WTC11 (cell line): ENCODE data around the gene ARMC9. TPM values are rescaled to one million over a fixed set of nuclear protein-coding genes. Genes with fewer than 3 reads are reported as not detected.

Source experiments
- ATAC-seq: fragments of 200-7000 bp; cut with Tn5 transposase; 2 replicates; pipeline ENCODE4 v1.10.0; 2021; ENCODE audit warnings: mild to moderate bottlenecking, moderate library complexity
- CTCF ChIA-PET: fragments of 300-600 bp; sonication (Branson Sonifier 250); formaldehyde crosslinking; loops from one replicate; lab custom pipeline; 2021; ENCODE audit warnings: antibody characterized with exemption; lab: Charles Lee
- POLR2A ChIA-PET: fragments of 350-600 bp; sonication (Branson Sonifier 250); formaldehyde crosslinking; loops from one replicate; lab custom pipeline; 2021; ENCODE audit warnings: antibody characterized with exemption; lab: Charles Lee
- DNase-seq: peaks from one replicate; pipeline ENCODE4 v3.0.0; 2021; ENCODE audit warnings: low spot score
- H3K27ac Mint-ChIP-seq: 2 replicates; pipeline ENCODE4 v1.8.0; 2021; ENCODE audit warnings: mixed read lengths
- H3K27me3 Mint-ChIP-seq: 2 replicates; pipeline ENCODE4 v1.8.0; 2021; ENCODE audit warnings: low read depth, mild to moderate bottlenecking, moderate library complexity, mixed read lengths
- H3K36me3 Mint-ChIP-seq: 2 replicates; pipeline ENCODE4 v1.8.0; 2021; ENCODE audit warnings: mixed read lengths
- H3K4me1 Mint-ChIP-seq: 2 replicates; pipeline ENCODE4 v1.8.0; 2022; ENCODE audit warnings: mixed read lengths
- H3K4me3 Mint-ChIP-seq: 2 replicates; pipeline ENCODE4 v1.8.0; 2021; ENCODE audit warnings: mild to moderate bottlenecking, moderate library complexity, mixed read lengths
- H3K9me3 Mint-ChIP-seq: 2 replicates; pipeline ENCODE4 v1.8.0; 2021; ENCODE audit warnings: mixed read lengths
- ATF1 ChIP-seq: sonication (generic); formaldehyde crosslinking; IDR thresholded peaks from 2 replicates; pipeline ENCODE4 v1.8.1; 2023; ENCODE audit warnings: mild to moderate bottlenecking, moderate library complexity, missing genetic modification reagents
- ETV6 ChIP-seq: sonication (generic); formaldehyde crosslinking; IDR thresholded peaks from 2 replicates; pipeline ENCODE4 v1.8.1; 2022; ENCODE audit warnings: mild to moderate bottlenecking, missing genetic modification reagents
- GABPB1 ChIP-seq: sonication (generic); formaldehyde crosslinking; IDR thresholded peaks from 2 replicates; pipeline ENCODE4 v1.8.1; 2023; ENCODE audit warnings: mild to moderate bottlenecking, missing genetic modification reagents
- GRHL2 ChIP-seq: fragments of 250-450 bp; sonication (Bioruptor Pico); IDR thresholded peaks from 2 replicates; pipeline ENCODE4 v1.8.0; 2022; ENCODE audit warnings: mild to moderate bottlenecking, moderate library complexity; ENCODE audit not compliant: insufficient replicate concordance, severe bottlenecking
- SMAD3 ChIP-seq: sonication (generic); formaldehyde crosslinking; IDR thresholded peaks from 2 replicates; pipeline ENCODE4 v1.8.0; 2022; ENCODE audit warnings: missing genetic modification reagents, mild to moderate bottlenecking, borderline replicate concordance
- TEAD4 ChIP-seq: sonication (generic); formaldehyde crosslinking; IDR thresholded peaks from 2 replicates; pipeline ENCODE4 v1.8.0; 2022; ENCODE audit warnings: mild to moderate bottlenecking, missing genetic modification reagents
- ZNF219 ChIP-seq: sonication (generic); formaldehyde crosslinking; IDR thresholded peaks from 2 replicates; pipeline ENCODE4 v1.8.0; 2023; ENCODE audit warnings: missing genetic modification reagents, mild to moderate bottlenecking, borderline replicate concordance
- total RNA-seq: library from RNA; stranded (reverse); gene quantifications from 3 replicates; pipeline ENCODE4 v1.2.3, GENCODE V29; 2021
- TF ChIP-seq, protein P1 (sequence below): sonication (generic); formaldehyde crosslinking; IDR thresholded peaks from 2 replicates; pipeline ENCODE4 v1.8.1; 2022; ENCODE audit warnings: low read depth, missing genetic modification reagents, borderline replicate concordance
- TF ChIP-seq, protein P2 (sequence below): sonication (generic); formaldehyde crosslinking; IDR thresholded peaks from 2 replicates; pipeline ENCODE4 v1.8.1; 2023; ENCODE audit warnings: mild to moderate bottlenecking, missing genetic modification reagents, moderate library complexity
- TF ChIP-seq, protein P3 (sequence below): fragments of 250-450 bp; sonication (Bioruptor Pico); IDR thresholded peaks from 2 replicates; pipeline ENCODE4 v1.9.0; 2021; ENCODE audit warnings: mild to moderate bottlenecking, borderline replicate concordance
- TF ChIP-seq, protein P4 (sequence below): sonication (generic); formaldehyde crosslinking; IDR thresholded peaks from 2 replicates; pipeline ENCODE4 v1.8.0; 2023; ENCODE audit warnings: missing genetic modification reagents
- TF ChIP-seq, protein P5 (sequence below): sonication (generic); formaldehyde crosslinking; IDR thresholded peaks from 2 replicates; pipeline ENCODE4 v1.8.1; 2023; ENCODE audit warnings: mild to moderate bottlenecking, missing genetic modification reagents
- TF ChIP-seq, protein P6 (sequence below): sonication (generic); formaldehyde crosslinking; conservative IDR thresholded peaks from 2 replicates; pipeline ENCODE4 v1.8.1; 2022; ENCODE audit warnings: mild to moderate bottlenecking, missing genetic modification reagents
- TF ChIP-seq, protein P7 (sequence below): sonication (generic); formaldehyde crosslinking; IDR thresholded peaks from 2 replicates; pipeline ENCODE4 v1.8.0; 2022; ENCODE audit warnings: mild to moderate bottlenecking, missing genetic modification reagents

ARMC9 gene
- total RNA-seq, 1 experiment from 2014 or later: 34.9 TPM

DNA sequence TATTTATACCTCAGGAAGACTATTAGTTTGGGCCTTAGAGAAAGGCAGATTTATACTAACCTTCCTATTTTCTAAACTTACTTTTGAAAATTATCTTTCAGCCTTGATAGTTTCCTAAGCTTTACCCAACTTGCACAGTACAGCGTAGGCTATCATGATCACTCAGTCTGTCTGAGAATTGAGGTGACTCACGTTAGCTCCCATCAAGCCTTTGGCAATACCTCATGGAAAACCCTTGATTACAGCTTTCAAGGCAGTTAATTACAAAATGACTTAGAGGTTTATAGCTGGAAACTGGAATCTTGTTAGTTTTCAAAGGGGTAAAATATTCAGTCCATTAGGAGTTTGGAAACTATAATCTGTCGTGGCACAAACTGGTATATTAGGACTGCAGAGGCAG, 26.4 kb upstream of the ARMC9 start (continued):
- TF ChIP-seq, protein P1, sequence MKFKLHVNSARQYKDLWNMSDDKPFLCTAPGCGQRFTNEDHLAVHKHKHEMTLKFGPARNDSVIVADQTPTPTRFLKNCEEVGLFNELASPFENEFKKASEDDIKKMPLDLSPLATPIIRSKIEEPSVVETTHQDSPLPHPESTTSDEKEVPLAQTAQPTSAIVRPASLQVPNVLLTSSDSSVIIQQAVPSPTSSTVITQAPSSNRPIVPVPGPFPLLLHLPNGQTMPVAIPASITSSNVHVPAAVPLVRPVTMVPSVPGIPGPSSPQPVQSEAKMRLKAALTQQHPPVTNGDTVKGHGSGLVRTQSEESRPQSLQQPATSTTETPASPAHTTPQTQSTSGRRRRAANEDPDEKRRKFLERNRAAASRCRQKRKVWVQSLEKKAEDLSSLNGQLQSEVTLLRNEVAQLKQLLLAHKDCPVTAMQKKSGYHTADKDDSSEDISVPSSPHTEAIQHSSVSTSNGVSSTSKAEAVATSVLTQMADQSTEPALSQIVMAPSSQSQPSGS (CRISPR knock-in tag): no peak
- TF ChIP-seq, protein P2, sequence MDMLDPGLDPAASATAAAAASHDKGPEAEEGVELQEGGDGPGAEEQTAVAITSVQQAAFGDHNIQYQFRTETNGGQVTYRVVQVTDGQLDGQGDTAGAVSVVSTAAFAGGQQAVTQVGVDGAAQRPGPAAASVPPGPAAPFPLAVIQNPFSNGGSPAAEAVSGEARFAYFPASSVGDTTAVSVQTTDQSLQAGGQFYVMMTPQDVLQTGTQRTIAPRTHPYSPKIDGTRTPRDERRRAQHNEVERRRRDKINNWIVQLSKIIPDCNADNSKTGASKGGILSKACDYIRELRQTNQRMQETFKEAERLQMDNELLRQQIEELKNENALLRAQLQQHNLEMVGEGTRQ: no peak

DNA sequence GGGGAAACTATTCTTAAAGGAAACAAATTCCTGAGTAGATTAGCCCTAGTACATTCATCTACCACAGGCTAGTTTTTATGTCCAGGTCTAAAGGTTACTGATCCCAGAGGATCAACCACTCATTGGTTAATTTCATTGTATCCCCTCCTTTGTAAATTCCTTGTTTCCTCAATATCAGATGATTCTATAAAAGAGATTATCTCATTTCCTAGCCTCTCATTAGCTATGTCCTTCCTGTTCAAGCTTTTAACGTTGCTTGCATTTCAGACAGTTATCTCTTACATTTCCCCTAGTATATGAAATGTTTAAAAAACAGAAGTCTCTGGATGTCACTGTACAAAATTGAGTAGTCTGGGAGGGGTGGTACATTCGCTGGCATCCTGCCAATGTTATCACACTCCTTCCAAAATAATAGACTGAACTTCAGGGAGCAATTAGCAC, 24.2 kb upstream of the ARMC9 start:
- no peak for ATAC-seq
- CTCF ChIA-PET: no interaction called here
- TF ChIP-seq ATF1 (CRISPR knock-in tag) (no peak), GABPB1 (CRISPR knock-in tag) (no peak), TEAD4 (no peak), ZNF219 (CRISPR knock-in tag) (no peak), SMAD3 (CRISPR knock-in tag) (no peak), GRHL2 (CRISPR knock-in tag) (no peak), ETV6 (CRISPR knock-in tag) (no peak)
- TF ChIP-seq, protein P3, sequence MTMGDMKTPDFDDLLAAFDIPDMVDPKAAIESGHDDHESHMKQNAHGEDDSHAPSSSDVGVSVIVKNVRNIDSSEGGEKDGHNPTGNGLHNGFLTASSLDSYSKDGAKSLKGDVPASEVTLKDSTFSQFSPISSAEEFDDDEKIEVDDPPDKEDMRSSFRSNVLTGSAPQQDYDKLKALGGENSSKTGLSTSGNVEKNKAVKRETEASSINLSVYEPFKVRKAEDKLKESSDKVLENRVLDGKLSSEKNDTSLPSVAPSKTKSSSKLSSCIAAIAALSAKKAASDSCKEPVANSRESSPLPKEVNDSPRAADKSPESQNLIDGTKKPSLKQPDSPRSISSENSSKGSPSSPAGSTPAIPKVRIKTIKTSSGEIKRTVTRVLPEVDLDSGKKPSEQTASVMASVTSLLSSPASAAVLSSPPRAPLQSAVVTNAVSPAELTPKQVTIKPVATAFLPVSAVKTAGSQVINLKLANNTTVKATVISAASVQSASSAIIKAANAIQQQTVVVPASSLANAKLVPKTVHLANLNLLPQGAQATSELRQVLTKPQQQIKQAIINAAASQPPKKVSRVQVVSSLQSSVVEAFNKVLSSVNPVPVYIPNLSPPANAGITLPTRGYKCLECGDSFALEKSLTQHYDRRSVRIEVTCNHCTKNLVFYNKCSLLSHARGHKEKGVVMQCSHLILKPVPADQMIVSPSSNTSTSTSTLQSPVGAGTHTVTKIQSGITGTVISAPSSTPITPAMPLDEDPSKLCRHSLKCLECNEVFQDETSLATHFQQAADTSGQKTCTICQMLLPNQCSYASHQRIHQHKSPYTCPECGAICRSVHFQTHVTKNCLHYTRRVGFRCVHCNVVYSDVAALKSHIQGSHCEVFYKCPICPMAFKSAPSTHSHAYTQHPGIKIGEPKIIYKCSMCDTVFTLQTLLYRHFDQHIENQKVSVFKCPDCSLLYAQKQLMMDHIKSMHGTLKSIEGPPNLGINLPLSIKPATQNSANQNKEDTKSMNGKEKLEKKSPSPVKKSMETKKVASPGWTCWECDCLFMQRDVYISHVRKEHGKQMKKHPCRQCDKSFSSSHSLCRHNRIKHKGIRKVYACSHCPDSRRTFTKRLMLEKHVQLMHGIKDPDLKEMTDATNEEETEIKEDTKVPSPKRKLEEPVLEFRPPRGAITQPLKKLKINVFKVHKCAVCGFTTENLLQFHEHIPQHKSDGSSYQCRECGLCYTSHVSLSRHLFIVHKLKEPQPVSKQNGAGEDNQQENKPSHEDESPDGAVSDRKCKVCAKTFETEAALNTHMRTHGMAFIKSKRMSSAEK (CRISPR knock-in tag): no peak
- TF ChIP-seq, protein P4, sequence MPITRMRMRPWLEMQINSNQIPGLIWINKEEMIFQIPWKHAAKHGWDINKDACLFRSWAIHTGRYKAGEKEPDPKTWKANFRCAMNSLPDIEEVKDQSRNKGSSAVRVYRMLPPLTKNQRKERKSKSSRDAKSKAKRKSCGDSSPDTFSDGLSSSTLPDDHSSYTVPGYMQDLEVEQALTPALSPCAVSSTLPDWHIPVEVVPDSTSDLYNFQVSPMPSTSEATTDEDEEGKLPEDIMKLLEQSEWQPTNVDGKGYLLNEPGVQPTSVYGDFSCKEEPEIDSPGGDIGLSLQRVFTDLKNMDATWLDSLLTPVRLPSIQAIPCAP: no peak
- TF ChIP-seq, protein P5, sequence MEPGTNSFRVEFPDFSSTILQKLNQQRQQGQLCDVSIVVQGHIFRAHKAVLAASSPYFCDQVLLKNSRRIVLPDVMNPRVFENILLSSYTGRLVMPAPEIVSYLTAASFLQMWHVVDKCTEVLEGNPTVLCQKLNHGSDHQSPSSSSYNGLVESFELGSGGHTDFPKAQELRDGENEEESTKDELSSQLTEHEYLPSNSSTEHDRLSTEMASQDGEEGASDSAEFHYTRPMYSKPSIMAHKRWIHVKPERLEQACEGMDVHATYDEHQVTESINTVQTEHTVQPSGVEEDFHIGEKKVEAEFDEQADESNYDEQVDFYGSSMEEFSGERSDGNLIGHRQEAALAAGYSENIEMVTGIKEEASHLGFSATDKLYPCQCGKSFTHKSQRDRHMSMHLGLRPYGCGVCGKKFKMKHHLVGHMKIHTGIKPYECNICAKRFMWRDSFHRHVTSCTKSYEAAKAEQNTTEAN (CRISPR knock-in tag): no peak
- TF ChIP-seq, protein P6, sequence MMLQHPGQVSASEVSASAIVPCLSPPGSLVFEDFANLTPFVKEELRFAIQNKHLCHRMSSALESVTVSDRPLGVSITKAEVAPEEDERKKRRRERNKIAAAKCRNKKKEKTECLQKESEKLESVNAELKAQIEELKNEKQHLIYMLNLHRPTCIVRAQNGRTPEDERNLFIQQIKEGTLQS (CRISPR knock-in tag): no peak
- TF ChIP-seq, protein P7, sequence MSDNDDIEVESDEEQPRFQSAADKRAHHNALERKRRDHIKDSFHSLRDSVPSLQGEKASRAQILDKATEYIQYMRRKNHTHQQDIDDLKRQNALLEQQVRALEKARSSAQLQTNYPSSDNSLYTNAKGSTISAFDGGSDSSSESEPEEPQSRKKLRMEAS: no peak
- TF ChIP-seq, all 79 proteins: peak for 0

More for the DNA sequence above, 24.2 kb upstream of the ARMC9 start:
- POLR2A ChIA-PET: interaction anchor here (0.7 kb wide), 1 partner anchor 33 kb away, joined by 3 read pairs; no protein-coding TSS in a partner anchor
- H3K9me3 Mint-ChIP-seq: no peaks in the 10 kb centered on the region
- no peak overlapping the region for H3K4me3 Mint-ChIP-seq
- peak overlapping the region; percentile 37 for H3K27ac Mint-ChIP-seq
- H3K27me3 Mint-ChIP-seq: no peaks in the 10 kb centered on the region
- peaks cover 41% of the 10 kb centered on the region for H3K36me3 Mint-ChIP-seq
- no peaks in the 10 kb centered on the region for H3K4me1 Mint-ChIP-seq
- DNase-seq: no peak
